Left cardiac atrium (tissue), 4 donors: ENCODE results near the gene NEURL2. TPM values are rescaled to one million over a fixed set of nuclear protein-coding genes. Genes with fewer than 3 reads are reported as not detected.
"Not testable (repeated sequence)": the region's sequence is repeated elsewhere in the genome, so short reads cannot be mapped to it uniquely, and the experiment has no call there.

Source experiments
- ATAC-seq, 2 donors: fragments of 200-7000 bp; cut with Tn5 transposase; one replicate each; pipeline ENCODE4 v1.9.1; 2020; ENCODE audit warnings: mild to moderate bottlenecking in 2 of 2, moderate library complexity in 2 of 2
- DNase-seq: peaks from one replicate; pipeline ENCODE4 v3.0.0-alpha.2; 2020
- intact Hi-C, 2 donors: fragments of 100-400 bp; cut with DNase I; formaldehyde crosslinking; loops; one replicate each; pipeline versions ENCODE4 v1.14.1 to v1.15.1; 2022 to 2023
- total RNA-seq, 2 donors: library from RNA; stranded (reverse); fragmentation: NEBNext Ultra II Directional; extraction: Animal tissue kit (Norgen Biotek cat#: 25700); gene quantifications; one replicate each; pipeline ENCODE4 v1.2.1, GENCODE V29; 2021
- donor health status: DM: no; HTN: yes; CAD: no.
- donor health status: DM: no; HTN: yes; CAD: no; lungs with severe emphysema.
- donor health status: DM: yes; HTN: yes; CAD: no.
- donor health status: Dilated cardiomyopathy.

NEURL2 gene
- total RNA-seq, 2 donors from 2014 or later: 6.0 to 11.1 TPM

- ATAC-seq (no peak), DNase-seq (no peak)
- intact Hi-C loops: no loop called here
Measured at GRCh38 chr20:45904583-45905504, 13.8 kb upstream of the NEURL2 start.

GRCh38 chr20:45902199-45902701 lies 11.2 kb upstream of the NEURL2 start:
- ATAC-seq: no peak
- intact Hi-C loops: no loop called here
- DNase-seq: no peak

- ATAC-seq, DNase-seq, intact Hi-C loops: not testable (repeated sequence)
Measured at GRCh38 chr20:45901332-45901731, 10.3 kb upstream of the NEURL2 start.

- no peak for ATAC-seq
- intact Hi-C loops: no loop called here
- DNase-seq: no peak
Measured at GRCh38 chr20:45899046-45899835, 8.2 kb upstream of the NEURL2 start.

- ATAC-seq (no peak), DNase-seq (no peak)
- intact Hi-C loops: no loop called here
Measured at GRCh38 chr20:45898285-45898684, 7.3 kb upstream of the NEURL2 start.

- DNase-seq: no peak
- no peak for ATAC-seq
- intact Hi-C loops: no loop called here
Measured at GRCh38 chr20:45897692-45898091, 6.7 kb upstream of the NEURL2 start.

- no peak for ATAC-seq
- intact Hi-C loops: no loop called here
Measured at GRCh38 chr20:45897289-45897688, 6.3 kb upstream of the NEURL2 start.

GRCh38 chr20:45896641-45897161 lies 5.7 kb upstream of the NEURL2 start:
- DNase-seq: no peak
- intact Hi-C loops: no loop called here
- ATAC-seq: no peak

More at GRCh38 chr20:45897289-45897688, 6.3 kb upstream of the NEURL2 start:
- no peak for DNase-seq

- ATAC-seq (no peak), DNase-seq (no peak)
- intact Hi-C loops: no loop called here
Measured at GRCh38 chr20:45894797-45895196, 3.8 kb upstream of the NEURL2 start.

- no peak for ATAC-seq
- intact Hi-C loops: loop anchor here in 1 of 2 donors (2.0 kb wide), 1 partner anchor 43 kb away; no protein-coding TSS in a partner anchor
- DNase-seq: no peak
Measured at GRCh38 chr20:45893831-45894230, 2.8 kb upstream of the NEURL2 start.

- intact Hi-C loops: loop anchor here in 1 of 2 donors (2.0 kb wide), 1 partner anchor 44 kb away; no protein-coding TSS in a partner anchor
- ATAC-seq: no peak
- DNase-seq: no peak
Measured at GRCh38 chr20:45892828-45893500, 2.0 kb upstream of the NEURL2 start.

- DNase-seq (no peak), ATAC-seq (no peak)
- intact Hi-C loops: loop anchor here in 1 of 2 donors (2.0 kb wide), 1 partner anchor 45 kb away; no protein-coding TSS in a partner anchor
Measured at GRCh38 chr20:45892049-45892825, 1.2 kb upstream of the NEURL2 start.

GRCh38 chr20:45890077-45890984 lies 677 bp downstream of the NEURL2 start:
- intact Hi-C loops: loop anchor here in 1 of 2 donors (2.0 kb wide), 1 partner anchor 72 kb away; no protein-coding TSS in a partner anchor
- ATAC-seq (peak; percentile 80 to 84), DNase-seq (peak; percentile 90)

- DNase-seq: no peak
- ATAC-seq: no peak
- intact Hi-C loops: no loop called here
Measured at GRCh38 chr20:45888681-45889080, 2.3 kb downstream of the NEURL2 start.

GRCh38 chr20:45887346-45887715 lies 3.7 kb downstream of the NEURL2 start, which contains the start of gene SPATA25:
TSS of gene SPATA25 (minus strand) at chr20:45887622. CDS start at chr20:45887590, 32 bp downstream.
- DNase-seq (no peak), ATAC-seq (no peak)
- intact Hi-C loops: no loop called here

- ATAC-seq (no peak), DNase-seq (no peak)
- intact Hi-C loops: no loop called here
Measured at GRCh38 chr20:45886590-45887345, 4.2 kb downstream of the NEURL2 start.
